Body of pancreas (tissue), 4 donors: ENCODE results near the gene GPER1.

Experiments used
- CTCF ChIP-seq, 7 experiments: fragments of 450-650 bp in 4 of 7; fragments of 200-600 bp in 3 of 7; sonication (generic) in 3 of 7; IDR thresholded peaks; one replicate each; pipeline ENCODE4 v1.5.1; 2016 to 2019; ENCODE audit warnings: antibody characterized with exemption in 7 of 7
- POLR2A ChIP-seq, 3 donors: fragments of 450-650 bp; IDR thresholded peaks; one replicate each; pipeline ENCODE4 v1.6.1; 2016; ENCODE audit warnings: antibody characterized with exemption in 3 of 3, mild to moderate bottlenecking in 2 of 3

GRCh38 chr7:1112625-1113547, 25.0 kb downstream of the GPER1 start:
- TF ChIP-seq POLR2A (IDR thresholded peaks at IDR 0.05): no peak
- no peak for TF ChIP-seq CTCF (IDR thresholded peaks at IDR 0.05)
